Stimulated activated CD8-positive, alpha-beta memory T cell treated with anti-CD3 and anti-CD28 coated beads, Interleukin-2, amount 100 ng/mL, for 48 hours (primary cell): ENCODE measurements around the gene CHPF2.
A peak's percentile ranks its signal among the peaks of the same experiment; 100 is the strongest.

Experiments used
- DNase-seq, 2 donors: peaks; one replicate each; pipeline ENCODE4 v3.0.0-alpha.2; 2020; ENCODE audit warnings: low read depth in 2 of 2

CHPF2 gene

GRCh38 chr7:151204383-151205032 lies 27.8 kb upstream of the CHPF2 start:
- no peak for DNase-seq

- no peak for DNase-seq
Observed at GRCh38 chr7:151205730-151206129, 26.6 kb upstream of the CHPF2 start.

DNA sequence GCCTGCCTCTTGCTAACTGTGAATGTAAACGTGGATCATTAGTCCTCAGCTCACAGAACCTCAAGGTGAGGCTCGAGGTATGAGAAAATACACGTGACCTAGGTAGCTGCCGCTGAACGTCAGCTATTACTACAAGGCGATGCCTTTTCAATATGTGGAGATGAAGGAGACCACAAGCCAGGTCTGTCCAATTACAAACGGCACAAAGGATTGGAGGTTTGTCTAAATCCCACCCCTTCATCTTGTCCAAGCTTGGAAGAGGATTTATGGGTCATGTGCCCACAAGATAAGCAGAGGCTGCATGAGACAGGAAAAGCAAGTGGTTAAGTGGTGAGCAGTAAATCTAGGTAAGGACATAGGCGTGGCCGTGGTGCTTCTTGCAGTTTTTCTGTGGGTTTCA lies 25.4 kb upstream of the CHPF2 start:
- no peak for DNase-seq

DNA sequence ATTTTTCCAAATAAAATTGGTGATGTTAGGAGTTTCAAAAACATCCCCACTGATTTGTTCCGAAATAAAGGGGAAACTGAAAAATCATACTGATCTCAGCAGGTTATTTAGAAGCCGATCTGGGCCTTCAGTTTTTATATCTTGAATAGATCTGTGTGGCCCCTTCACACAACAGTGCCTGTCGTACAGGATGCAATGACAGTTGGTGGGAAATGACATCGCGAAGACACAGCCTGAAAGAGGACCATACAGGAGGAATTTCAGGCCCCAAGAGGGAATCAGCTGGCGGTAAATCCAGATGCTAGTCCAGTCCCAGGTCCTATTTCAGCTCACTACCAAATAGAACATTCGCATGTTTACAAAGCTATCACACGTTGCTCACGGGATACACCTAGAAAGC lies 25.0 kb upstream of the CHPF2 start:
- no peak for DNase-seq

GRCh38 chr7:151207804-151208203 lies 24.5 kb upstream of the CHPF2 start:
- no peak for DNase-seq

- no peak for DNase-seq
Observed at GRCh38 chr7:151208253-151208862, 23.9 kb upstream of the CHPF2 start.

DNA sequence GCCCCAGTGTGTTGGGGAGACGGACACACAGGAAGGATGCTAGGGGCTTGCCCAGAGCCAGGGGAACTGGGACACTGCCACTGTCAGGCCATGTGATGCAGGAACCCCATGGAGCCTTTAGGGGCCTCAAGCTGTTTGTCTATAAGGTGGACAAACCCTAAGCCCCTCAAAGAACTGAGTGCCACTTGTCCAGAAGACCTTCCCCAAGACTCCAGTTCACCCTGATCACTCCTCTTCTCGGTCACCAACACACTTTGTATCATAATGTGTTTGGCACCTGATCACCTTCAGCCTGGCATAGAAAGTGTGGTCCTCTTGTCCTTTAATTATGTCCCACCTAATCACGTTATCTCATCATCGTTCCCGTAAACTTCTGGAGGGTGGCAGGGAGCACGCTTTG lies 22.7 kb upstream of the CHPF2 start:
- DNase-seq, result no peak

DNA sequence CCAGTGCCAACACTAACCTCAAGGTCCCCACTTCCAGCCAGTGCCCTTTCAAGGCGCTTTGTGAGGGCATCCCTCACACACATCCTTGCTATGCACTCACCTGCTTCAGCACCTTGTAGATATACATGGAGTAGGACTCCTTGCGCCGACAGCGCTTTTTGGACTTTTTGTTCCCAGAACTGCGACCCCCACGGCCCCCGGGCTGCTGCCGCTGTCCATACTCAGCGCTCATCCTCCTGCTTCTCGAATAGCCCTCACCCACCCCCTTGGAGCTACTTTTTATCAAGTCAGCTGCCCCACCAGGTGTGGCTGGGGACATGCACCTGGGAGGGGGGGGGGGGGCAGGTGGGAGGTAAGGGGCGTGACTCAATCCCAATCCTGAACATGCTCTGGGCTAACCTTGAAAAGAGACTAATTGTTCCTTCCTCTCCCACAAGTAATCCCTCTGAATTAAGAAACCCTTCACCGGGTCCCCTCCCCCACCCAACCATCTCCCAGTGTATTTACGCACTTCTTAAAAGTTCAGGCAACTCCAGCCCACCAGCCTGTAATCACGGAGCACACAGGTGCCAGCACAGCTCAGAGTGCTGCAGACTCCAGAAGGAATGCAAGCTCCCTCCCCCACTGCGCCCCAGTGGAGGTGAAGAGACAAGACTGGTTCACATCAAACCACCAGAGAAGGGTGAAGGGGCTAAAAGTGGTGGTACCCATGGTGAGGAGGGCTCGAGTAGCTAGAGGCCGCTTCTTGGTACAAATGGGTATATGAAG lies 22.0 kb upstream of the CHPF2 start, which contains the start of gene H2BK1:
Gene H2BK1 (minus strand): TSS at position 402 of the 768 bp plus-strand sequence. CDS start 170 bp downstream, at position 232.
- DNase-seq, result no peak

DNA sequence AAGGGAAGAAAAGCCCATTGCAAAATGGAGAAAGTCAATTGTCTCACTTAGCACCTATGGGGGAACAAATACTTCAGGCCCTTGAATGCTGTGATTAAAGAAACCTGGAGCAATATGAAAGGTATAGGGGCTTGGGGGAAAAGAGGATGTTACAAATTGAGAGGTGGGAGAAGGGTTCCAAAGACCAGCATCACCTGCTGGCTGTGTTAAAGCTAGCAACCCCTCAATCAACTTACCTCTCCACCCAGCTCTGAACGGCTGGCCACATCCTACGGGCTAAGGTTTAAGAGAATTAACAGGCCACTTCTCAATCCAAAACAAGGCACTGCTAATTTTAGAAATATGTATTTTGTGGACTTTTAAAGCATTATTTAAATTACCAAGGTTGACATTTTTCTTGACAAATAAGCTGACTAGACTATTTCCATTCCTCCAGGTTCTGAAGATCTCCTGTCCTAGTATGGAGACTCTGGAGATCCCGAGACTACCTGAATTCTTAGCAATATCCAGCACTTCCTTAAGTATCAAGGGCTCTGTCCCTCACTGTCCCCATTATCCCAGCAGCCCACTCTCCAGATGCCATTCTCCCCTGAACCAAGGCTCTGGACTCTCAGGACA lies 21.0 kb upstream of the CHPF2 start:
- DNase-seq, result no peak

- no peak for DNase-seq
Observed at GRCh38 chr7:151212626-151213025, 19.7 kb upstream of the CHPF2 start.

GRCh38 chr7:151213826-151214225 lies 18.5 kb upstream of the CHPF2 start:
- DNase-seq, result no peak

DNA sequence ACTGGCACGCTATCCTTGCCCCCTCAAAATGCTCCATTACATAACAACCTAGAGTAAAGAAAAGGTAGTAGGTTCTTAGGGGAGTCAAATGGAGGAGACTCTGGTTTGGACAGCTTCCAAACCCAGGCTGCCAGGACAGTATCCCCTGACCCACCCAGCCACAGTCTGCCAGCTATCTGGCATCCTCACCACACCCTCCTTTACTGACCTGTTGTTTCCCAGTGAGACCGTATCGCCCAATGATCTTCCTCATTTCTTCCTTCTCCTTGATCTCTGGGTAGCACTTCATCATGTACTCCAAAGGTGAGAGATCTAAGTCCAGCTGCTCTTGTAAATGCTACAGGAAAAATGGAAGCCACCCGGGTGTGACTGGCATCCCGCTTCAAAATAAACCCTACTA lies 16.9 kb upstream of the CHPF2 start:
- DNase-seq, result no peak

- no peak for DNase-seq
Observed at GRCh38 chr7:151218170-151218569, 14.1 kb upstream of the CHPF2 start.

GRCh38 chr7:151223728-151224127 lies 8.6 kb upstream of the CHPF2 start:
- no peak for DNase-seq

DNA sequence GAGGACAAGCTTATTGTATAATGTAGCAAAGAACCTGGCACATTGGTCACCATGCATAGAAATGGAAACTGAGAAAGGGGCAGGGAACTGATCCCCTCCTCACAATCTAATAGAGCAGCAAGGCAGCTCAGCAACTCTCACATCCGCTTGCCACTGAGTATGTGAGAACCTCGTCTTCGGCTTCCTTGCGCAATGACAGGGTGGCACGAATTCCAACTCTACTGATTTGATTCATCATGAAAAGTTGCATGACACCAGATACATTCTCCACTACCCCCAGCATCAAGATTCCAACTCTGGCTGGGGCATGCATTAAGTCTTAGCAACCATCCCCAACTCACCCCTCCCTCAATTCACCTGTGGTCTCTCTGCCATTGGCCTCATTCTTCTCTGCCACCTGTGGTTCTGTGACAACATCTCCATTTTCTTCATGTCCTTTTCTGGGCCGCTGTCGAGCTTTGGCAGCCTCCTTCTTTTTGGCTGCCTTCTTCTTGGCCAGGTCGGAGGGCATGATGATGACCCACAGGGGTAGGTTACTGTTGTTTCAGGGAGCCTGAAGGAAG lies 6.3 kb upstream of the CHPF2 start:
- no peak for DNase-seq

DNA sequence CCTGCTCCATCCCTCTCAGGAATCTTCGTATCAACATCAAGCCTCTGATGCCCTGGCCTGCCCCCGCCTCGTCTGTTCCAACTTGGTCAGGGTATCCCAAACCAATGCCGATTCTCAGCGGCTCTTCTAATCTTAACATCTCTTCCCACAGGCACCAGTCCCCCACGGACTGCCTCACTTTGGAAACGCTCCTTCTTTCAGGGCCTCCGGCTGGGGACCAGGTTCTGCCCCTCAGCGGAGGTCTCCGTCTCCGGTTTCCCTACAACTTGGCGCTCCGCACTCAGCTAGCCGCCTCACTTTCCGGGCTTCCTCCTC lies 5.8 kb upstream of the CHPF2 start:
- DNase-seq, result no peak

DNA sequence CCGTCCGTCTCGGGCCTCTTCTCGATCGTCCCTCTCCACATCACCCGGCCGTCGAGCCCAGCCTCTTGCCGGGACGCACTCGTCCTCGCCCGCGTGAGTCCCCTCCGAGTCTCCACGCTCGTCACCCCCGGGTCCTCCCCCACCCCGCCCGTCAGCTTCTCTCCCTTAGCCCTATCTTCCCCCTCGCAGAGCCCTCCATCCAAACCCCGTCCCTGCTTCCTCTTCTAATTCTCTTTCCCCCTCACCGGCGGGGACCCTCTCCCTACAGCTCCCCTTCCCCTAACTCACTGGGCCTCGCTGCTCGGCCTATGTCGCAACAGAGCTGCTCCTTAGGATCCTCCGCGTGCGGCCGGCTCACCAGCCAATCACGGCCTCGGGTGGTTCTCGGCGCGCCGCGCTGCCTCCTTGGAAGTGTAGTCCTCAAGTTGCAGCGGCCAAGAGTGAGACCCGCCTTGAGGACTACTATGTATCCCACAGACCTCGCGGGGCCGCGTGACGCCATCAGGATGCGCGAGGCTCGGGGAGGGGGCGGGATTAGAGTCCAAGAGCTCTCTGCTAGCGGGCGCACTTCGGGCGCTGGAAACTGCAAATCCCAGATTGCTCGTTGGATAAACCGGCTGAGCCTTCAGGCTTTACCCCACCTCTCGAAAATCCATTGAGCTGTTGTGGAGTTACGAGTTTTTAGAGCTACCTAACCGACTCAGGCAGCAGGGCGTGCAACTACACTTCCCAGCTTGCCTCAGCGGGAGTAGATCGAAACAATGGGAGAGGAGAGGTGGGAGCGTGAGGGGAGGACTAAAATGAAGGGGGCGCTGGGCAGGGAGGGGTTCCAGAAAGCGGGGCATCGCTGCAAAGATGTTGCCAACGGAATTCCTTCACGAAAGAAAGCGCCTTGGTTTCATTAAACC lies 5.2 kb upstream of the CHPF2 start, which contains the start of gene ABCF2:
Gene ABCF2 (minus strand): TSS at position 331 of the 908 bp plus-strand sequence. CDS start 747 bp downstream, outside the sequence.
- DNase-seq, result peak; percentile 98

- DNase-seq, result no peak
Observed at GRCh38 chr7:151228024-151228866, 4.0 kb upstream of the CHPF2 start.

DNA sequence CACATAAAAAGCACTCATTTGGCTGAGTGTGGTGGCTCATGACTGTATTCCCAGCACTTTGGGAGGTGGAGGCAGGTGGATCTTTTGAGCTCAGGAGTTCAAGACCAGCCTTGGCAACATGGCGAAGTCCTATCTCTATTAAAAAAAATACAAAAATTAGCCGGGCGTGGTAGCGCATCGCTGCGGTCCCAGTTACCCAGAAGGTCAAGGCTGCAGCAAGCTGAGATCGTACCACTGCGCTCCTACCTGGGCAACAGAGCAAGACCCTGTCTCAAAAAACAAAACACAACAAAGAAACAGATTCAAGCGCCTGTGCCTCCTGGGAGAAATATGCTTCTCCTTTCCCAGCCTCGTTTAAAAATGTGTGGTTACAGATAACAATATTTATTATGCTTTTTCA lies 3.0 kb upstream of the CHPF2 start:
- no peak for DNase-seq

GRCh38 chr7:151231080-151231479 lies 1.2 kb upstream of the CHPF2 start:
- no peak for DNase-seq
